Tibial nerve (tissue), 3 donors: ENCODE results near the gene DAAM2.

Experiments
- EP300 ChIP-seq, 2 donors: sonication (generic); formaldehyde crosslinking; IDR thresholded peaks; one replicate each; pipeline ENCODE4 v1.6.1; 2017; ENCODE audit warnings: antibody characterized with exemption in 2 of 2, mild to moderate bottlenecking in 1 of 2
- POLR2A ChIP-seq, 2 donors: fragments of 450-650 bp; IDR thresholded peaks; one replicate each; pipeline ENCODE4 v1.6.1; 2017; ENCODE audit warnings: antibody characterized with exemption in 2 of 2, mild to moderate bottlenecking in 2 of 2, moderate library complexity in 2 of 2

DNA sequence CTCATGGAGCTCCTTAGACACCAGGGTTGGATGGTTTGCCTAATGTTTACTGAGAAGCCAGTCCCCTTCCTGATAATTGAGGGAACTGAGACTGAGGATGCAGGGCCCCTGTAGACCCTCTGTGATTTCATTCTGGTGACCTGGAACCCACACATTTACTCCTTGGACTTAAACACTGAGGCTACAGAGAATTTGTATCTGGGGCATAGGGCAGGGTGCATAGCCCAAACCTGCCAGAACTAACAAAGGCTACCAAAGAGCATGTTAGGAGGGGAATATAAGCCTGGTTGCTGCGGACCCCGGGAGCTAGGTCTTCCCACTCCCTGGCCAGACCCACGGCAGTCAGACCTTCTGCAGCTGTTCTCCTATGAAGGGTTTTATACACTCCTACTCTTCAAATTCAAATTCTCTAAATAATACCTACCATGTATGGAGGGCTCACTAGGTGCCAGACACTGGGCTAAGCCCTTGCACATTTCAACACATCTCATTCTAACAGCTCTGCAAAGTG, 19.7 kb downstream of the DAAM2 start:
- no peak for TF ChIP-seq EP300 (IDR thresholded peaks at IDR 0.05)
- no peak for TF ChIP-seq POLR2A (IDR thresholded peaks at IDR 0.05)
